ENCODE measurements around the gene SLX4IP. TPM values are rescaled to one million over a fixed set of nuclear protein-coding genes. Genes with fewer than 3 reads are reported as not detected.

SLX4IP gene
- total and polyA plus RNA-seq, 2 donors (not counting 1 experiment from before 2014, with no cell fraction given), result 1.9 to 8.1 TPM

DNA sequence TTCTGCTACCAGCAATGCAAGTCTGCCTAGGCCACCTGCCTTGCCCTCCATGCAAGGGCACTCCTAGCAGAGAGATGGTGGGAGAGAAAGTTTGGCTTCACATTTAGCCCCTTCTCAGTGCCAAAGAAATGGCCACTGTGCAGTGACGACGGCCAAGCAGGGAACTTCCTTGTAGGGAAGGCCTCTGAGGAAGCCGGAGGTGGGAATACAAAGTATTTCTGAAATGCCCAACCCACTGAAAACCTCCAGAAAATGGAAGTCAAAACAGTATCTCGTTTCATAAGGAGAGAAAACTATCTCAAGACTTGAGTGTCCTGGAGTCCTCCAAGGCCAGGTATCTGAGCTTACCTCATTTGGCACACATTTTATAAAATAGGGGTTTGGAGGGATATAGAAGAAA lies 196.0 kb downstream of the SLX4IP start:
- TF ChIP-seq EZH2 (IDR thresholded peaks at IDR 0.05; ENCODE audit: low read length, missing control alignments), result no peak
- TF ChIP-seq, protein P1, sequence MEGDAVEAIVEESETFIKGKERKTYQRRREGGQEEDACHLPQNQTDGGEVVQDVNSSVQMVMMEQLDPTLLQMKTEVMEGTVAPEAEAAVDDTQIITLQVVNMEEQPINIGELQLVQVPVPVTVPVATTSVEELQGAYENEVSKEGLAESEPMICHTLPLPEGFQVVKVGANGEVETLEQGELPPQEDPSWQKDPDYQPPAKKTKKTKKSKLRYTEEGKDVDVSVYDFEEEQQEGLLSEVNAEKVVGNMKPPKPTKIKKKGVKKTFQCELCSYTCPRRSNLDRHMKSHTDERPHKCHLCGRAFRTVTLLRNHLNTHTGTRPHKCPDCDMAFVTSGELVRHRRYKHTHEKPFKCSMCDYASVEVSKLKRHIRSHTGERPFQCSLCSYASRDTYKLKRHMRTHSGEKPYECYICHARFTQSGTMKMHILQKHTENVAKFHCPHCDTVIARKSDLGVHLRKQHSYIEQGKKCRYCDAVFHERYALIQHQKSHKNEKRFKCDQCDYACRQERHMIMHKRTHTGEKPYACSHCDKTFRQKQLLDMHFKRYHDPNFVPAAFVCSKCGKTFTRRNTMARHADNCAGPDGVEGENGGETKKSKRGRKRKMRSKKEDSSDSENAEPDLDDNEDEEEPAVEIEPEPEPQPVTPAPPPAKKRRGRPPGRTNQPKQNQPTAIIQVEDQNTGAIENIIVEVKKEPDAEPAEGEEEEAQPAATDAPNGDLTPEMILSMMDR (conservative IDR thresholded peaks at IDR 0.05 in 1 of 2, IDR thresholded peaks at IDR 0.05 in 1 of 2; ENCODE audit: low read depth in 1 of 2, low read length in 2 of 2), result no peak
- no peak for DNase-seq (ENCODE audit: low read depth in 2 of 2)
- Histone ChIP-seq H3K27me3 (ENCODE audit: control insufficient read depth, insufficient read depth, low read length) (no peaks in the 10 kb centered on the region), H3K9me3 (ENCODE audit: control insufficient read depth, insufficient read depth, low read depth, low read length) (no peaks in the 10 kb centered on the region), H3K79me2 (ENCODE audit: control insufficient read depth, insufficient read depth, low read length) (no peaks in the 10 kb centered on the region), H2AFZ (ENCODE audit: low read length) (no peak overlapping the region), H3K4me1 (ENCODE audit: control insufficient read depth, extremely low read depth, insufficient read depth, low read length) (peaks cover 14% of the 10 kb centered on the region), H3K4me2 (ENCODE audit: extremely low read depth, insufficient read depth, low read length) (no peak overlapping the region), H3K9ac (ENCODE audit: insufficient read depth, low read length) (no peak overlapping the region), H3K27ac (ENCODE audit: insufficient read depth, low read length) (no peak overlapping the region), H3K36me3 (ENCODE audit: control insufficient read depth, insufficient read depth, low read length) (no peaks in the 10 kb centered on the region), H3K4me3 (replicated peaks in 1 of 4; ENCODE audit: control extremely low read depth in 1 of 4, insufficient read depth in 1 of 4, low read depth in 3 of 4, low read length in 4 of 4) (no peak overlapping the region), H4K20me1 (ENCODE audit: control insufficient read depth, extremely low read depth, insufficient read depth, low read length) (no peaks in the 10 kb centered on the region)

DNA sequence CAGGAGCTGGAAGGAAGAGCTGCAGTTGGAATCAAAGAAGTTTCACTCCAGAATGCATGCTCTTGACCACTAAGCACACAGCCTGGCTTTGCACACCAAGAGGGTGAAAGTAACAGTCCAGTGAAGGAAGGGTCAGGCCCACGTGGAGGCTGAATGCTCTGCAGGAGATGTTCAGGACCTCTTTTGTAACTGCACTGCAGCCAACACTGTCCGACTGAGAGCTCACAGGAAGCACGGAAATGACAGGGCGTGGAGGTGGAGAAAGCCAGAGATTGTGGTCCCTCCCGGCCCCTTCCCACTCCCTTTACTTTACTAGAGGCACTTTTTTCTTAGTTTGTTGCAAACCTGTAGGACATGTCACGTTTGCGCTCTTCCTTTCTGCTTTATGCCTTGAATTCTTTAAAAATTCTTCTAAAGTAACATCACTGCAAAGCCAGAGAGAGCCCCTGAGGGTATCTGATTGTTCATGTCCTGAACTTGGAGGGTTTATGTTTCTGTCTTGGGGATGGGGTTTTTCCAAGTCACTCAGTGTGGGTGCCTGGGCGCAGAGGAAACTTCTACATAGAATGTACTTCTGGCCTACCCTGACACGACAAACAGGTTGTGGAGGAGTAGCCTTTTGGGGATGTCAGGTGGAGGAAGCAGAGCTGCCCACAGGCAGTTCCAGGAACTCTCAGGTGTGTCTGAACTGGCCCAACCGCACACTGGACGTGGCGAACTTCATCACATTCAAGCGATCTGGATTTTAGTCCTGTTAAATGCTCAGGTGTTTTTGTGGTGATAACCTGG lies 197.8 kb downstream of the SLX4IP start:
- Histone ChIP-seq H3K9ac (ENCODE audit: insufficient read depth, low read length) (no peak overlapping the region), H3K27me3 (ENCODE audit: control insufficient read depth, insufficient read depth, low read length) (no peaks in the 10 kb centered on the region), H3K27ac (ENCODE audit: insufficient read depth, low read length) (no peak overlapping the region), H4K20me1 (ENCODE audit: control insufficient read depth, extremely low read depth, insufficient read depth, low read length) (no peaks in the 10 kb centered on the region), H3K36me3 (ENCODE audit: control insufficient read depth, insufficient read depth, low read length) (peaks cover 2% of the 10 kb centered on the region), H2AFZ (ENCODE audit: low read length) (no peak overlapping the region), H3K4me1 (ENCODE audit: control insufficient read depth, extremely low read depth, insufficient read depth, low read length) (peaks cover 27% of the 10 kb centered on the region), H3K9me3 (ENCODE audit: control insufficient read depth, insufficient read depth, low read depth, low read length) (no peaks in the 10 kb centered on the region), H3K79me2 (ENCODE audit: control insufficient read depth, insufficient read depth, low read length) (no peaks in the 10 kb centered on the region), H3K4me2 (ENCODE audit: extremely low read depth, insufficient read depth, low read length) (no peak overlapping the region), H3K4me3 (replicated peaks in 1 of 4; ENCODE audit: control extremely low read depth in 1 of 4, insufficient read depth in 1 of 4, low read depth in 3 of 4, low read length in 4 of 4) (no peak overlapping the region)
- no peak for DNase-seq (ENCODE audit: low read depth in 2 of 2)
- TF ChIP-seq, protein P1 (conservative IDR thresholded peaks at IDR 0.05 in 1 of 2, IDR thresholded peaks at IDR 0.05 in 1 of 2; ENCODE audit: low read depth in 1 of 2, low read length in 2 of 2), result no peak
- TF ChIP-seq EZH2 (IDR thresholded peaks at IDR 0.05; ENCODE audit: low read length, missing control alignments), result no peak

DNA sequence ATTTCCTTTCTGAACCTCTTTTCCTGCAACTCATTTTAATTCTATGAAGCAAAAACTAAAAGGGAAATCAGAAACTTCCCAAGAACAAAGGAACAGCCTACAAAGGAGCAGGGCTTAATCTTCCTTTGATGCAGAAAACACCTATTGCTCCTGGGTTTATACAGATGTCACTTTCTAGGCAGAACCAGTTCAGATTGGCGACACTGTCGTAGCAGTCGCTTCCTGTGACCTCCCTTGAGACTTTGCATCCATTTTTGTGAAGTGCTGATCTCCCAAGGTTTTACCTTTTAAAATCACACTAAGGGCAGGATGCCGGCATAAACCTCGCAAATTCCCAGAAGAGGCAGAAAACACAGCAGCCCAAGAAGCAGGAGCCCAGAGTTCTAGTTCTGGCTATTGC lies 198.6 kb downstream of the SLX4IP start:
- no peaks in the 10 kb centered on the region for H4K20me1 ChIP-seq (ENCODE audit: control insufficient read depth, extremely low read depth, insufficient read depth, low read length)
- no peak overlapping the region for H3K4me3 ChIP-seq (replicated peaks in 1 of 4; ENCODE audit: control extremely low read depth in 1 of 4, insufficient read depth in 1 of 4, low read depth in 3 of 4, low read length in 4 of 4)
- DNase-seq (ENCODE audit: low read depth in 2 of 2), result no peak
- H3K27ac ChIP-seq (ENCODE audit: insufficient read depth, low read length), result no peak overlapping the region
- no peak overlapping the region for H3K9ac ChIP-seq (ENCODE audit: insufficient read depth, low read length)
- TF ChIP-seq, protein P1 (conservative IDR thresholded peaks at IDR 0.05 in 1 of 2, IDR thresholded peaks at IDR 0.05 in 1 of 2; ENCODE audit: low read depth in 1 of 2, low read length in 2 of 2), result no peak
- TF ChIP-seq EZH2 (IDR thresholded peaks at IDR 0.05; ENCODE audit: low read length, missing control alignments), result no peak
- no peak overlapping the region for H3K4me2 ChIP-seq (ENCODE audit: extremely low read depth, insufficient read depth, low read length)
- peaks cover 27% of the 10 kb centered on the region for H3K4me1 ChIP-seq (ENCODE audit: control insufficient read depth, extremely low read depth, insufficient read depth, low read length)
- no peaks in the 10 kb centered on the region for H3K27me3 ChIP-seq (ENCODE audit: control insufficient read depth, insufficient read depth, low read length)
- peaks cover 2% of the 10 kb centered on the region for H3K36me3 ChIP-seq (ENCODE audit: control insufficient read depth, insufficient read depth, low read length)
- no peaks in the 10 kb centered on the region for H3K9me3 ChIP-seq (ENCODE audit: control insufficient read depth, insufficient read depth, low read depth, low read length)
- no peak overlapping the region for H2AFZ ChIP-seq (ENCODE audit: low read length)
- H3K79me2 ChIP-seq (ENCODE audit: control insufficient read depth, insufficient read depth, low read length), result no peaks in the 10 kb centered on the region
